ENCODE results near the gene SSTR1.

- no peak for TF ChIP-seq CTCF (IDR thresholded peaks at IDR 0.05)
- no peak for TF ChIP-seq POLR2A (IDR thresholded peaks at IDR 0.05)
Observed at GRCh38 chr14:38248321-38249028, 40.8 kb downstream of the SSTR1 start.
